ENCODE data around the gene SRPK2. TPM values are rescaled to one million over a fixed set of nuclear protein-coding genes. Genes with fewer than 3 reads are reported as not detected.
"Not testable (repeated sequence)": the region's sequence is repeated elsewhere in the genome, so short reads cannot be mapped to it uniquely, and the experiment has no call there.

SRPK2 gene
- polyA plus RNA-seq, 3 donors = 8.5 to 17.1 (median 14.1) TPM

DNA sequence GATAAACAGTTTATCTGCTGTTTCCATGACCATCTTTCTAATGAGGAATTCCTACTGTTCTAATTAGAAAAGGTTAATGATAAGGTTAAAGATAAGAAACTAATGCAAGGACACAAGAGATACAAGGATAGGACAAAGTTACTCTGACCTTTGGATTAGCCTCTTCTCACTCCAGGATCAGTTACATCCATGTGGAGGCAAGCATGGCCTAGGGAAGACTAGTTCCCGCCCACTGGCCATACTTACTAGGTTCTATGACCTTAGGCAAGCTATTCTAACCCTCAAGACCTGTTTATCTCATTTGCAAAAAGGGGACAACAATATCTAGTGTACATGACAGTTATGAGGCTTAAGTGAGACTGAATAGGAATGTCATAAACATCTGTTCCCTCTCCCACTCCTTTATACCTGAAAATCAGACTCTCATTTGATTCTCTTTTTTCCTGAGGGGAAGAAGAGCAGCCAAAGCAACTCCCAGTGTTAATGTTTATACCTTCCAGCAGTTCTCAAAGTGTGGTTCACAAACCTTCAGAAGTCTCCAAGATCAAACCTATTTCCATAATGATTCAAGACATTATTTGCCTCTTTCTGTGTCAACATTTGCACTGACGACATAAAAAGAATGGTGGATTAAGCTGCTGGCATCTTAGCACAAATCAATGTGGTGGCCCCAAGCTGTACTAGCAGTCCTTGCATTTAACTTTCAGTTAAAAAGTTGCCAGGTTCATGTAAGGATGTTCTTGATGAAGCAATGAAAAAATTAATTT lies 72.0 kb downstream of the SRPK2 start:
- WGBS, 3 donors = 68 to 97% (median 91%) methylated on average over 2 of the region's 2 CpGs
- no peak overlapping the region for H3K27ac ChIP-seq (ENCODE audit: low read depth, low read length)

DNA sequence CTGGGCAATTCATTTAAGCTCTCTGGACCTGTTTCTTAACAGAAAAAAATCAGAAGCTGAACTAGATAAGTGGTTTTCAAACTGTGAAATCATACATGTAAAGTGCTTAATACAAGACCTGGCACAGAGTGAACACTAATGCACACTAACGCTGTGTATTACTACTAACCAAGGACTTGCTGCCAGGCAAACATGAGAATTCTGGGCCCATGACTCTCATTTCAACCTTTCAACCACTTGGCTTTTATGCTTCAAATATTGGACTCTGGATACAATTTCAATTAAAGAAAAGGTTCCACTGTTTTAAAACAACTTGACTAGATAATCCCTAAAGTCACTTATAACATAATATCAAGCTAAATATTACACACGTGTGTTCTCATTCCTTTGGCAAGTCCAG lies 73.4 kb downstream of the SRPK2 start:
- WGBS, 3 donors = 40 to 69% (median 60%) methylated on average over 2 of the region's 2 CpGs

DNA sequence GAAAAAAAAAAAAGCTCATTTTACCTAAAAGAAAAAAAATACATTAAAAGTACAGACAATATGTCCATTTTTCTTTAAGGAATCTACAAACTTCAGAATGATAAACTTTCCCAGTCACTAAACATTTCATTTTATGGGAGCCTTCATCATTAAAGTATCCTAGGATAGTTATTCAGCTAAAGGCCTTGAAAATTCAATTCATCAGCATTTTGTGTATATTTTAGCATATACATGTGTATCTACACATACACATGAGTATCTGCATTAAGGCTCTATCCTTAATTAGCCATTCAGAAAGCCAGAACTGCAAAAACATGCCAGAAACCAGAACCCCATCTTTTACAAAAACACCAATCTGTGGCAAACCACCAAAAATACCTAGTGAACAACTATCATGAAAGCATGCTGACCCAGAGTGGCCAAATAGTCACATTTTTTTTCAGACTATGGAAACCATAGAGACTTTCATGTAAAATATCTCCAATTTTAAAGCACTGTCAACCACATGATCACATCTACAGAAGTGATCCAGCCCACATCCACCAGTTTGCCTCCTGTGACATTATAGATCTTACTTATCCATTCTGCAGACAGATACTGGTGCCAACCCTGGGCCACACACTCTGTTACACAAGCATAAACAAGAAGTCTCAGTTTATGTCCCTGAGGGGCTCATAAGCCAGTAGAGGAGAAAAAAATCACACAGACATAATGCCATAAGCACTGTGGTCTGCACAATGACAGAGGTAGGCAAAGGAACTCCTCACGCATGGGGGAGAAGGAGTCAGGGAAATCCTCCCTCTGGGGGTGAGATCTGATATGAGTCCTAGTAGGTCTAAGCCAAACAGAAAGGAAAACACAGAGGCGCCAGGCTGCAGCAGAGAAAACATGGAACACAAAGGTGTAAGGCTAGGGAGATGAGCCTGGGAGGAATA lies 79.2 kb downstream of the SRPK2 start:
- no peak overlapping the region for H3K27ac ChIP-seq (ENCODE audit: low read depth, low read length)
- 60 to 88% (median 85%) methylated on average over 2 of the region's 2 CpGs for WGBS, 3 donors

More for the DNA sequence above, 73.4 kb downstream of the SRPK2 start:
- no peak overlapping the region for H3K27ac ChIP-seq (ENCODE audit: low read depth, low read length)

DNA sequence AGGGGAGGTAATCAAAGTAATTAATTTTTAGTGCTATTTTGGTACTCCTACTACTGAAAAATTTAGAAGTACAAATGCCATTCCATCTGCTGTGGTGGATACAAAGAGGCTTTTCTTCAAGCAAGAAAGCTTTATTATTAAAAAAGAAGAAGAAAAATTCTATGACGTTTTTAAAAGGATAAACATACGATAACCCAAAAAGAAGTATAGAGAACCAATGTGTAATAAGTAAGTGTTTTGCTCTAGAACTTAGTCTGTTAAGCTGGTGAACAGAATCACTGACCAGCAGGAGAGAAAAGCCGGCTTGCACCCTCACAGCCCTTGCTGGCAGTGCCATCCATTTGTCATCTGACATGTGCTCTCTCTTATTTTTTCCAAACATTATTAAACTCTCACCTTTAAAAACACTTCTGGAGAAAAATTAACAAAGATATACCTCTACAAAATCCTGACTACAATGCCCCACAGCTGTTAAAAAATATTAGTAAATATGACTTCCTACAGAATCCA lies 81.5 kb downstream of the SRPK2 start:
- WGBS, 3 donors = 71 to 85% (median 83%) methylated on average over 3 of the region's 3 CpGs
- H3K27ac ChIP-seq (ENCODE audit: low read depth, low read length) = no peak overlapping the region

DNA sequence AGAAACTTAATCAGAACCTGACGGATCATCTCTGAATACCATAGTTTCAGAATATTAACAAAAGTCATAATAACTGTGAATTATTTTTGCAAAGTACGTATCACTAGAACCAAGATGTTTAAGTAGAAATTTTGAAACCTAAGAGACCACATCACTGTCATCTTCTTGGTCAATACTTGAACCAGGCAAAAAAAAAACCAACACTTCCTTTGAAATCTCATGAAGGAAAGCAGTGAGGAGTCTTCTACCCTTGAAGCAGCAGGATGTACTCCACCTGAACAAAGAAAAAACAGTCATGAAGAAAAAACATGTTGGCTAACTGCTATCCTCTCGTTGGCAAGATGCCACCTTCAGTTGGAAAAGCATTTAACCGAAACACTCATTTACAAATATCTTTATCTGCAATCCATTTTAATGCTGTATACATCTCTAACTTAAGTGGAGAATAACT lies 82.4 kb downstream of the SRPK2 start:
- 48 to 61% (median 57%) methylated on average over 4 of the region's 4 CpGs for WGBS, 3 donors

DNA sequence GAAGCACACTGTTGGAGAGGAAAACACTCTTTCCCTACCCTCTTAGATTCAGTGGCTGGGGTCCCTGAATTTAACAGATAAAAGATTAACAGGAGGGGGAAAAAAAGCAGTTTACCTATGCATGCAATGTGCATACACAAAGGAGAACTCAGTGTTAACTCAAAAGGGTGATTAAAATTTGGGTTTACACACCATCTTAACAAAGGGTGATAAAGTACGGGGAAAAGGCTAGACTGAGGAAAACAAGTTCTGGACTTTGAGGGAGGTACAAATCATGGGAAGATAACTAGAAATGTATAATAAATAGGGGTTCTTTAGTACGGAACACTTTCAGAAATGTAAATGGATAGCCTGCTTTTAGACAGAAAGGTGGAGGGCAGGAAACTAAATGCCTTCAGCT lies 83.1 kb downstream of the SRPK2 start:
- 64 to 98% (median 93%) methylated on average over 2 of the region's 2 CpGs for WGBS, 3 donors
- no peak overlapping the region for H3K27ac ChIP-seq (ENCODE audit: low read depth, low read length)

More for the DNA sequence above, 82.4 kb downstream of the SRPK2 start:
- H3K27ac ChIP-seq (ENCODE audit: low read depth, low read length) = no peak overlapping the region

DNA sequence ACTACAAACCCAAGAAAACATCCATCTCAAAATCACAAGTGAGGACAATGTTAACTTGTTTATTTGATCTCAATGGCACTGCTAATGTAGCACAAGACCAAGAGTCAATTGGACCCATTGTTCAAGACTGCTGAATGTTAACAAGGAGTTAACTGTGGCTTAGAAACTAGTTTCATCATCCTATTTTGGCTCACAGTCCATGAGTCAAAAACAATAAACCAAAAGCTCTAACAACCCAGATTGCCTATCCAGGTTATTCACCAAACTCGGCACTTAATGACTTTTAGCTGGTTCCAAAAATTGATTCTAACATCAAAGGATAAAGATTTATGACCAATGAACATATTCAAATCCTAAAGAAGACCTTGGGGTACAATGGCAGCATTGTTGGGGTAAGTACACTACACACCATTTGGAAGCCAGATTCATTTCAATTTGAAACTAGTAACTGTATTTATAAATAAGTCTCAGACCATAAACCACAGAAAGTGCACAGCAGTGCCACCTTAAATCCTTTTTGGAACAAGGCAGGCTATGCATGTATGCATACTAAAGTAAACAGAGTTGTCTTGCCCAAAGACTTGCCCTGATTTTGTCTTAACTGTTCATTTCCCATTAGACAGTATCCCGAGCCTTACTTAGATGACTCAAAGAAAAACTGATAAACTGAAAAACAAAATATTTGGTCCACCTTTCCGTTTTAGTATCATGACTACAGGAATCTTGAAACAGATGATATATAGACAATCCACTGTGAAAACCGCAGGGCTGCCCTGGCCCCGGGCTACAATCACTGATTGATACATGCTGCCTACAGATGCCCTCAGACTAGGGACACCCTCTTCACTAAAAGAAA lies 84.5 kb downstream of the SRPK2 start:
- H3K27ac ChIP-seq (ENCODE audit: low read depth, low read length) = no peak overlapping the region
- 34 to 69% (median 67%) methylated on average over 5 of the region's 5 CpGs for WGBS, 3 donors

DNA sequence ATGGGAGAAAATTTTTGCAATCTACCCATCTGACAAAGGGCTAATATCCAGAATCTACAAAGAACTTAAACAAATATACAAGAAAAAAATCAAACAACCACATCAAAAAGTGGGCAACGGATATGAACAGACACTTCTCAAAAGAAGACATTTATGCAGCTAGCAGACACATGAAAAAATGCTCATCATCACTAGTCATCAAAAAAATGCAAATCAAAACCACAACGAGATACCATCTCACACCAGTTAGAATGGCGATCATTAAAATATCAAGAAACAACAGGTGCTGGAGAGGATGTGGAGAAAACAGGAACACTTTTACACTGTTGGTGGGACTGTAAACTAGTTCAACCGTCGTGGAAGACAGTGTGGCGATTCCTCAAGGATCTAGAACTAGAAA lies 88.1 kb downstream of the SRPK2 start:
- 89 to 93% (median 90%) methylated on average over 6 of the region's 6 CpGs for WGBS, 3 donors
- H3K27ac ChIP-seq (ENCODE audit: low read depth, low read length) = not testable (repeated sequence)

DNA sequence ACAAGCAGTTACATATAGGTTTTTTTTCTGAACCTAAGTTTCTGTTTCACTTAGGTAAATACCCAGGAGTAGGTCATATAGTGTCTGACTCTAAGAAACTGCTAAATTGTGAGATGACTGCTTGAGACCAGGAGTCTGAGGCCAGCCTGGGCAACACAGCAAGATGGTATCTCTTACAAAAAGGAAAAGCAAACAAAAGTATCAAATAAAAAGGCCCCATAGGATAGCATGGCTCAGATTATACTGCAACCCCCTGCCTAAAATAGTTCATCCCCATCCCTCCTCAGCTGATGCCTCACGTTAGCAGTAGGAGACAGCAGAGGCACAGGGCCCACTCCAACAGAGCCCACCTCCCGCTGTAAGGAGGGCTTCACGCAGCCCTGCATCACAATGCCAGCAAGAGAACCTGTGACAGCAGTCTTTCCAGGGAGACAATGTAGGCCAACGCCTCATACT lies 90.3 kb downstream of the SRPK2 start:
- 91 to 93% (median 92%) methylated on average over 4 of the region's 4 CpGs for WGBS, 3 donors
- no peak overlapping the region for H3K27ac ChIP-seq (ENCODE audit: low read depth, low read length)

DNA sequence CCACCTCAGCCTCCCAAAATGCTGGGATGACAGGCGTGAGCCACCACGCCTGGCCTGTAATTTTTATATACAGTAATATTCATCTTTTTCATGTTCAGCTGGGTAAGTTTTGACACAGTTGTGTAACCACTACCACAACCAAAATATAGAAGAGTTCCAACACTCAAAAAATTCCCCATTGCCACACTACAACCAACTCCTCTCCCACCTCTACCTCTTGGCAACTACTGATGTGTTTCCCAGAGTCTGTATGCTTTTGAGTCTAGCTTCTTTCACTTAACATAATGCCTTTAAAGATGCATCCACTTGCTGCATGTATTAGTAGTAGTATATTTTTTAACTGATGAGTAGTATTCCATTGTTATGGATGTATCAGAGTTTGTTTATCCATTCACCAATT lies 90.7 kb downstream of the SRPK2 start:
- WGBS, 3 donors = 93 to 100% (median 98%) methylated on average over 2 of the region's 2 CpGs
- H3K27ac ChIP-seq (ENCODE audit: low read depth, low read length) = no peak overlapping the region

DNA sequence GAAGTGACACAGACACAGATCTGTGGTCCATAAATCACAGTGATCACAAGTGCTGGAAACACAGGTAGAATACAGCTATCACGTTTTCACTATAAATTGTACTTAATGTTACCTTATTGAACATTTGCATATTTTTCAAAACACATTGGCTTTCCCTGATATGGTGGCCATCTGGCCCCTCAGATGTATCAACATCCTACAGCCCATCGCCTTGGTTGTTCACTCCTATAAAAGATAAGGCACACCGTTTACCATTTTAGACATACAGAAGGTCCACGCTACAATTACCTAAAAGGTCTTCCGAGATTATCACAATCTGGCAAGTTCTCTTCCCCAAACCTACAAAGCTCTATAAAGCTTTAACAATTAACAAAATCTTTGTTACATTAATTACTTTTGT lies 91.4 kb downstream of the SRPK2 start:
- H3K27ac ChIP-seq (ENCODE audit: low read depth, low read length) = no peak overlapping the region
- WGBS, 3 donors = 93 to 95% (median 93%) methylated on average over 5 of the region's 5 CpGs

DNA sequence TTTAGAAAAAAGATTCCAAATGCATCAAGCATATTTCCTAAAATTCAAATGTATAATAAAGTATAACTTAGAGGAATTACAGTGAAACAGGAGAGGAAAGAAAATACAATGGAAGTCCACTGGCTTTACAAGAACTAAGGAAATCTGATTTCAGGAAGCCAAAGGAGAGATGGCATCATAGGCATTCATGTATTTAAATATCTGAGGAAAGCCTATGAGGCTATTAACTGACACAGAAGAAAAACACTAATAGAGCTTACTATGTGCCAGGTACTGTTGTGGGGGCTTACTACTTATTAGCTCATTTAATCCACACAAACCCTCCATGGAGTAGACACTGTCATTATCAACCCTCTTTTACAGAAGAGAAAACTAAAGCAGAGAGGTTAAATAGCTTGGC lies 92.2 kb downstream of the SRPK2 start:
- no peak overlapping the region for H3K27ac ChIP-seq (ENCODE audit: low read depth, low read length)

DNA sequence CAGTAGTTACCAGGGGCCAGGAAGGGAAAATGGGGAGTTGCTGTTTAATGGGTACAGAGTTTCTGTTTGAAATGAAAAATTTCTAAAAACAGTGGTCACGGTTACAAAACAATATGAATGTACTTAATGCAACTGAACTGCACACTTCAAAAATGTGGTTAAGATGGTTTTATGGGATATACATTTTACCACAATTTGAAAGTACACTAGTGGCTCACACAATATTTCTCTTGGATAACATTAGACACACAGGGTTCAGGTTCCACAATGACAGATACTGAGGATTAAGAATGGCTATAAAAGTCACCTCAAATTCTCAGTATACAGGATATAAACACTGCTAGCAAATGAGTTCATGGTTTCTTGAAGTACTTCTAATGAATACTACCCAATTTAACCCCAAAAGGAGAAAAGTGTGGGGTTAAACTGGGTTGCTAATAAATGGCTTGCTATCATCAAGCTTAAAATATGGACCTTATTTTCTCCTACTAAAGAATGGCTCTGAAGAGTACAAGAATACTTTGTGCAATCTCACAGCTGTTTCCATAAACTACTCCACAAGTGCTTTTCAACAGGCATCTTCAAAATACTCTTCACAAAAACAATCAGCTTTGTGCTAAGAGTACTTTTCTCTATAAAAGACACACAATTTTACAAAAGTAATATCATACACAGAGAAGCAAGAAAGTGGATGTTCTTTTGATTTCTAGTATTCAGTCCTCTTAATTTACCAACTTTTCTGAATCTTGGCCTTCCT lies 92.9 kb downstream of the SRPK2 start:
- H3K27ac ChIP-seq (ENCODE audit: low read depth, low read length) = no peak overlapping the region
- 85 to 95% (median 90%) methylated on average over 1 of the region's 1 CpG for WGBS, 3 donors

DNA sequence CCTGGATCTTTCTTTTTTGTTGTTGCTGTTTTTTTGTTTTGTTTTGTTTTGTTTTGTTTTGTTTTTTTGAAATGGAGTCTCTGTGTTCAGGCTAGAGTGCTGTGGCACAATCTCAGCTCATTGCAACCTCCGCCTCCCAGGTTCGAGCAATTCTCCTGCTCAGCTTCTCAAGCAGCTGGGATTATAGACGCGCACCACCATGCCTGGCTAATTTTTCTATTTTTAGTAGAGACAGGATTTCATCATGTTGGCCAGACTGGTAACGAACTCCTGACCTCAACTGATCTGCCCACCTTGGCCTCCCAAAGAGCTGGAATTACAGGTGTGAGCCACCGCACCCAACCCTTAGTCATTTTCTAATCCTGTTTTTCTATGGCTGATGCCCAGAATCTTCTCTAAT lies 94.2 kb downstream of the SRPK2 start:
- WGBS, 3 donors = 95 to 97% (median 97%) methylated on average over 6 of the region's 6 CpGs
- H3K27ac ChIP-seq (ENCODE audit: low read depth, low read length) = not testable (repeated sequence)

DNA sequence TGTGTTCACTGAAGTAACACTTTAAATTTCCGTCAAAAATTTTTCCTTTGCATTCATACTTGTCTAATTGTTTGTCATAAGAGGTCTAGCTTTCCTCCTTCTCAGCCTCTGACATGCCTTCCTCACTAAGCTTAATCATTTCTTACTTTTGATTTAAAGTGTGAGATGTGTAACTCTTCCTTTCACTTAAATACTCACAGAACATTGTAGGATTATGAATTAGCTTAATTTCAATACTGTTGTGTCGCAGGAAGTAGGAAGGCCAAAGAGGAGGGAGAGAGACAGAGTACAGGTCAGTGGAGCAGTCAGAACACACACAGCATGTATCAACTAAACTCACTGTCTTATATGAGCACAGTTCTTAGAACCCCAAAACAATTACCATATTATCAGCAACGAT lies 99.0 kb downstream of the SRPK2 start:
- H3K27ac ChIP-seq (ENCODE audit: low read depth, low read length) = no peak overlapping the region
- WGBS, 3 donors = 69 to 92% (median 84%) methylated on average over 3 of the region's 3 CpGs

DNA sequence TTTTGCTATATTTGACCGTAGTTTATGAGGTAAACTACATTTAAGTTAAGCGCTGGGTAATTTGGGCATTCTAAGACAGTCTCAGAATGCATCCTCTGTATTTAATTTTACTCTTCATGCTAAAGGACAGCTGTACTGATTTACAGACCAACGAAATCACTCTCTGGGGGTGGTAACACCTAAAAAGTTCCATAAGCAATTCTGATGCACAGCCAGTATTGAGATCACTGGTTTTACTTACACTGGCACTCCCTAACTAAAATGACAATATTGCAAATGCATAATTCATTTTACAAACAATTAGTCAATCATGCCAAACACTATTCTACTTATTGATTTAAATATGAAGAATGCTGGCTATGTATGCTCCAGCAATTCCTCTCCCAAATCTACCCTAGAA lies 102.3 kb downstream of the SRPK2 start:
- H3K27ac ChIP-seq (ENCODE audit: low read depth, low read length) = no peak overlapping the region
- WGBS, 3 donors = 88 to 95% (median 94%) methylated on average over 3 of the region's 3 CpGs

DNA sequence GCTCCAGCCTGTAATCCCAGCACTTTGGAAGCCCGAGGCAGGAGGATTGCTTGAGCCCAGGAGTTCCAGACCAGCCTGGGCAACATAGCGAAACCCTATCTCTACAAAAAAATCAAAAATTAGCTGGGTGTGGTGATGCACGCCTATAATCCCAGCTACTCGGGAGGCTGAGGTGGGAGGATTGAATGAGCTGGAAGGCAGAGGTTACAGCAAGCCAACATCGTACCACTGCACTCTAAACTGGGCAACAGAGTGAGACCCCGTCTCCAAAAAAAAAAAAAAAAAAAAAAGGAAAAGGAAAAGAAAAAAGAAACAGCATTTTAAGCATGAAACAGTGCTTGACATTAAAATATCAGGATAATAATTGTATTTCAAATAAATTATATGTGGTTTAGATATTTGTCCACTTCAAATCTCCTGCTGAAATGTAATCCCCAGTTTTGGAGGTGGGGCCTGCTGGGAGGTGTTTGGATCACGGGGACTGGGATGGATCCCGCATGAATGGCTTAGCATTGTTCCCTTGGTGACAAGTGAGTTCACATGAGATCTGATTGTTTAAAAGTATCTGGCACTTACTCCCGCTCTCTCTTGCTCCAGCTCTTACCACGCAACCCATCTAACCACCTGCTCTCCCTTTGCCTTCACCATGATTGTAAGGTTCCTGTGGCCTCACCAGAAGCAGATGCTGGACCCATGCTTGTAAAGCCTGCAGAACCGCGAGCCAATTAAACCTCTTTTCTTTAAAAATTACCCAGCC lies 103.4 kb downstream of the SRPK2 start:
- WGBS, 3 donors = 93 to 96% (median 95%) methylated on average over 12 of the region's 12 CpGs

More for the DNA sequence above, 103.4 kb downstream of the SRPK2 start:
- no peak overlapping the region for H3K27ac ChIP-seq (ENCODE audit: low read depth, low read length)

Data from adipose tissue (tissue), 3 donors.